Measurements from ENCODE around the gene PSMA1.

PSMA1 gene

DNA sequence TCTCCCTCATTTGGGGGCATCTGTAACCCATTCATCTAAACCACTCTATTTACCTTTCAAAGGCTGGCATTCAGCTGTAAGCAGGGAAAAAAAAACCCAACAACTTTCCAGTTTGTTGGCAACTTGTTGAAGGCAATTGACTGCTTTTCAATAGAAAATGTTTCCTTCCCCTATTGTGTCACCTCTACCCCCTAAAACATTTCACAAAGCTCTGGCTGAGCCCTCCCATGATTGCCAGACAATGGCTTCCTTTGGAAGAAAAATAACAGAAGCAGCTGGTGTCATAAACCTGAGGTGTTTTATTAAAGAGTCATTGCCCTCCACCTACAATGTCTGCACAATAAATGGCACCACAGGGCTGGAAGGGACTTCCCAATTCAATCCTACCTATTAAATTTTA lies 22.1 kb upstream of the PSMA1 start:
- no peak overlapping the region for H3K4me3 ChIP-seq (ENCODE audit: low read length)
- TF ChIP-seq, protein P1, sequence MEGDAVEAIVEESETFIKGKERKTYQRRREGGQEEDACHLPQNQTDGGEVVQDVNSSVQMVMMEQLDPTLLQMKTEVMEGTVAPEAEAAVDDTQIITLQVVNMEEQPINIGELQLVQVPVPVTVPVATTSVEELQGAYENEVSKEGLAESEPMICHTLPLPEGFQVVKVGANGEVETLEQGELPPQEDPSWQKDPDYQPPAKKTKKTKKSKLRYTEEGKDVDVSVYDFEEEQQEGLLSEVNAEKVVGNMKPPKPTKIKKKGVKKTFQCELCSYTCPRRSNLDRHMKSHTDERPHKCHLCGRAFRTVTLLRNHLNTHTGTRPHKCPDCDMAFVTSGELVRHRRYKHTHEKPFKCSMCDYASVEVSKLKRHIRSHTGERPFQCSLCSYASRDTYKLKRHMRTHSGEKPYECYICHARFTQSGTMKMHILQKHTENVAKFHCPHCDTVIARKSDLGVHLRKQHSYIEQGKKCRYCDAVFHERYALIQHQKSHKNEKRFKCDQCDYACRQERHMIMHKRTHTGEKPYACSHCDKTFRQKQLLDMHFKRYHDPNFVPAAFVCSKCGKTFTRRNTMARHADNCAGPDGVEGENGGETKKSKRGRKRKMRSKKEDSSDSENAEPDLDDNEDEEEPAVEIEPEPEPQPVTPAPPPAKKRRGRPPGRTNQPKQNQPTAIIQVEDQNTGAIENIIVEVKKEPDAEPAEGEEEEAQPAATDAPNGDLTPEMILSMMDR (IDR thresholded peaks at IDR 0.05; ENCODE audit: low read depth, low read length, poor library complexity, severe bottlenecking): no peak
- no peak for TF ChIP-seq EZH2phosphoT487 (IDR thresholded peaks at IDR 0.05; ENCODE audit: borderline replicate concordance, low read length)
- H3K9me2 ChIP-seq (replicated peaks; ENCODE audit: control insufficient read depth, low read length): no peaks in the 10 kb centered on the region
- no peaks in the 10 kb centered on the region for H3K9me3 ChIP-seq (ENCODE audit: control insufficient read depth, insufficient read depth, low read length)
- no peaks in the 10 kb centered on the region for H3F3A ChIP-seq (ENCODE audit: control insufficient read depth, insufficient read depth)
- H4K20me1 ChIP-seq (ENCODE audit: control insufficient read depth, insufficient read depth, low read depth, low read length): no peaks in the 10 kb centered on the region
- H3K27ac ChIP-seq (ENCODE audit: low read depth, low read length): no peak overlapping the region
- H3K27me3 ChIP-seq (ENCODE audit: control insufficient read depth, low read length): no peaks in the 10 kb centered on the region
- no peak overlapping the region for H3K4me2 ChIP-seq (ENCODE audit: low read length)
- no peaks in the 10 kb centered on the region for H3K79me2 ChIP-seq (ENCODE audit: control insufficient read depth, low read length)
- peaks cover 4% of the 10 kb centered on the region for H3K4me1 ChIP-seq (ENCODE audit: control insufficient read depth, low read length)
- H3K36me3 ChIP-seq (ENCODE audit: control insufficient read depth, low read length): no peaks in the 10 kb centered on the region

DNA sequence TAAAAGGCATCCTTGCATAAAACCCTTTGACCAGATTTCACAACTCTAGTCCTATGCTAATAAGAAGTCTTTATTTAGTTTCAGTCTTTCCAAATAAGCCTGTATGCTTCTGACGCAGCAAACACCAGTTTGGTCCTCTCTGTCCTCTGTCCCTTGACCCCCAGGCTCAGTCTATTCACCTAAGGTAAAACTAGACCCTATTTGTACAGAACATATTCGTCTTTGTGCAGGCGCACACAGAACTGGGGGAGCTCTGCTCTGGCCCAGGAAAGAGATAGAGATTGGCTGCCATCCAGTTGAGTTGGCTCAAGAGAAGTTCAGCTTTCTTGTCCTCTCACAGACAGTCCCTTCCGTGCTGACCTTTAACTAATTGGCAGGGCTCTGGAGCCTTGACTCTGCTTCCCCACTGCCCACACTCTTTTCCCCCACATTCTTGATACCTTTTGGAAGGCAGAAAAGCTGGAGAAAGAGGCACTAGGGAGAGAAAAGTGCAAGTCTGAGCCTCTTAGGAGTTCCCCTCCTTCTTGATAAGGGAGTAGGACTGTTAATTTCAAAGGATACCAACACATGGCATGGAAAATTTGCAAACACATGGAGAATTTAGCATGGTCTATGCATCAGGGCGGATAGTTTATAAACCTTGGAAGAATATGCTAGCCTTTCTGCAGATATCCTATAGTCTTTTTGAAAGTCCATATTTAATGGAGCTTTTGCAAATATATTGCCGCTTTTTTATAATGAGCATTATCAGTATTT lies 21.2 kb upstream of the PSMA1 start:
- Histone ChIP-seq H3K36me3 (ENCODE audit: control insufficient read depth, low read length) (no peaks in the 10 kb centered on the region), H3K27ac (ENCODE audit: low read depth, low read length) (no peak overlapping the region), H3K4me3 (ENCODE audit: low read length) (no peak overlapping the region), H4K20me1 (ENCODE audit: control insufficient read depth, insufficient read depth, low read depth, low read length) (no peaks in the 10 kb centered on the region), H3F3A (ENCODE audit: control insufficient read depth, insufficient read depth) (no peaks in the 10 kb centered on the region), H3K4me1 (ENCODE audit: control insufficient read depth, low read length) (peaks cover 10% of the 10 kb centered on the region), H3K9me3 (ENCODE audit: control insufficient read depth, insufficient read depth, low read length) (no peaks in the 10 kb centered on the region), H3K9me2 (replicated peaks; ENCODE audit: control insufficient read depth, low read length) (no peaks in the 10 kb centered on the region), H3K27me3 (ENCODE audit: control insufficient read depth, low read length) (no peaks in the 10 kb centered on the region), H3K4me2 (ENCODE audit: low read length) (no peak overlapping the region), H3K79me2 (ENCODE audit: control insufficient read depth, low read length) (no peaks in the 10 kb centered on the region)
- TF ChIP-seq, protein P1 (IDR thresholded peaks at IDR 0.05; ENCODE audit: low read depth, low read length, poor library complexity, severe bottlenecking): no peak
- TF ChIP-seq EZH2phosphoT487 (IDR thresholded peaks at IDR 0.05; ENCODE audit: borderline replicate concordance, low read length): no peak

GRCh38 chr11:14539982-14540421 lies 19.8 kb upstream of the PSMA1 start:
- Histone ChIP-seq H3K27me3 (ENCODE audit: control insufficient read depth, low read length) (no peaks in the 10 kb centered on the region), H3K9me3 (ENCODE audit: control insufficient read depth, insufficient read depth, low read length) (no peaks in the 10 kb centered on the region), H3K36me3 (ENCODE audit: control insufficient read depth, low read length) (no peaks in the 10 kb centered on the region), H3K27ac (ENCODE audit: low read depth, low read length) (no peak overlapping the region), H3F3A (ENCODE audit: control insufficient read depth, insufficient read depth) (no peaks in the 10 kb centered on the region), H4K20me1 (ENCODE audit: control insufficient read depth, insufficient read depth, low read depth, low read length) (no peaks in the 10 kb centered on the region), H3K4me3 (ENCODE audit: low read length) (no peak overlapping the region), H3K4me1 (ENCODE audit: control insufficient read depth, low read length) (peaks cover 10% of the 10 kb centered on the region), H3K4me2 (ENCODE audit: low read length) (no peak overlapping the region), H3K79me2 (ENCODE audit: control insufficient read depth, low read length) (no peaks in the 10 kb centered on the region), H3K9me2 (replicated peaks; ENCODE audit: control insufficient read depth, low read length) (no peaks in the 10 kb centered on the region)
- no peak for TF ChIP-seq EZH2phosphoT487 (IDR thresholded peaks at IDR 0.05; ENCODE audit: borderline replicate concordance, low read length)
- TF ChIP-seq, protein P1 (IDR thresholded peaks at IDR 0.05; ENCODE audit: low read depth, low read length, poor library complexity, severe bottlenecking): no peak
